Right kidney (tissue), 1 donor: ENCODE results near the gene KAZN.
A peak's percentile ranks its signal among the peaks of the same experiment; 100 is the strongest.
"Not testable (repeated sequence)": the region's sequence is repeated elsewhere in the genome, so short reads cannot be mapped to it uniquely, and the experiment has no call there.

Experiments used
- DNase-seq: peaks from one replicate; pipeline ENCODE4 v3.0.0-alpha.2; 2016

KAZN gene

GRCh38 chr1:15122331-15122730 lies 523.8 kb downstream of the KAZN start:
- DNase-seq = no peak

GRCh38 chr1:15123270-15123669 lies 524.8 kb downstream of the KAZN start:
- no peak for DNase-seq

DNA sequence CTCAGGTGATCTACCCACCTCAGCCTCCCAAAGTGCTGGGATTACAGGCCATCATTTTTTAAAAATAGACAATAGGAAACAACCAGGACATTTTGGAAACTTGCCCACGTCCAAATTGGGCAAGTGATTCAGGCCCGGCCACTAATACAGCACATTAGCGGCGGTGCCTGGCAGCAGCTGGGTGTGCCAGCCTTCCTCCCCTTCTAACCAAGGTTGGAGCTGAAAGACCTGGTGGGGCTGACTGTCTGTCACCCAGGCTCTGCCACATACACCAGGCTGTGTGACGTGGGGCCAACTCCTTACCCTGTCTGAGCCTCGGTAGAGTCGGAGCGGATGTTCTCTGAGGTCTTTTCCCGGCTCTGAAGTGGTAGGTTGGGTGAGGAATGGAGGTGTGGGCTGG lies 525.4 kb downstream of the KAZN start:
- no peak for DNase-seq

GRCh38 chr1:15124362-15125100 lies 526.0 kb downstream of the KAZN start:
- DNase-seq = no peak

GRCh38 chr1:15125101-15125745 lies 526.7 kb downstream of the KAZN start:
- DNase-seq = no peak

DNA sequence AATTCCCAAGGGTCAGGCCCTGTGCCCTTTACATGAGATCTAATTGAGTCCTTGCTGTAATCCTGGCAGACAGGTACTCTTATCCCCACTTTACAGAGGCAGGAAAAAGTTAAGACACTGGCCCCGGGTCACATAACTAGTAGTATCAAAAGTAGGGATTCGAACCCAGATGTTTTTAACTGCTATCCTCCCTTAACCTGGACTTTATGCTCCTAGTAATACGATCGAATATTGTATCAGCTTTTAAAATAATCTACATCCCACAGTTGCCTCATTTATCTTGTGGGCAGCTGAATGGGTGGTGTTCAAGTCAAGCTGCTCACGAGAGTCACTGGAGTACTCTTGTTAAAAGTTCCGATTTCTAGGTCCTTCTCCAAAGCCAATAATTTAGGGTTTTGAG lies 529.6 kb downstream of the KAZN start:
- no peak for DNase-seq

DNA sequence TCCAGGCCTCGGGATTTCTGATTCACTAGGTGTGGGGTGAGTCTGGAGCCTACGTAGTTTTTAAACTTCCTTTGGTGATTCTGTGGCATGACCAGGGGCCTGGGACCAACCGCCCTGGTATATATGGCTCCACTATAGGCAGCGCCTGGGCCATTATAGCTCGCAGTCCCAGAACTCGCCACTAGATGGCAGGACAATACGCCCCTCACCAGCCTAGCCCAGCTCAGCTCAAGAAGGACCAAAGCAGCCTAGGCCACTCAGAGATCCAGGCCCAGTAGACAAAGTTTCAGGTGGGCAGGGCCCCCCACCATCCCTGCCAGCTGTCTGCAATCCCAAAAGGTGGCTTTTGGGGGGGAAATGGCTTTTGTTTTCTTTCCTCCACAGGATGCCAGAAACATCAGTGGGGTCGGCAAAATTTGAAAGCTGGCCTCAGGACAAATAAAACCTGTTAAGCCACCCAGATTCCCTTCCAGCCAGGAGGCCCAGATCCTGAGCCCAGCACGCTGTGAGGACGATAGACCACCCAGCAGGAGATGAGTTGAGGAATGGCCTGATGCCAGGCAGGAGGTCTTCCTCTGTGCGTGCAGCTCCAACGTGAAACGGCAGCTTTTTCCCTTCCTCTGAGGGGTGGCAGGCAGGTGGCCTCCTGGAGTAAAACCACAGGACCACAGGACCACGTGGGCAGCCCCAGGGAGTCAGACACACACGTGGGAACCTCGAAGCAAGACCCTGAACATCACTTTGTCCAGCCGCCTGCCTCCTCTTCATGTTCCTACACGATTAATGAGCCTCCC lies 530.2 kb downstream of the KAZN start:
- DNase-seq = peak; percentile 55

GRCh38 chr1:15129944-15130343 lies 531.5 kb downstream of the KAZN start:
- DNase-seq = no peak

- no peak for DNase-seq
Measured at GRCh38 chr1:15130607-15131006, 532.1 kb downstream of the KAZN start.

- no peak for DNase-seq
Measured at GRCh38 chr1:15132965-15133364, 534.5 kb downstream of the KAZN start.

- DNase-seq = no peak
Measured at GRCh38 chr1:15134285-15134684, 535.8 kb downstream of the KAZN start.

GRCh38 chr1:15135604-15136003 lies 537.1 kb downstream of the KAZN start:
- not testable (repeated sequence) for DNase-seq

DNA sequence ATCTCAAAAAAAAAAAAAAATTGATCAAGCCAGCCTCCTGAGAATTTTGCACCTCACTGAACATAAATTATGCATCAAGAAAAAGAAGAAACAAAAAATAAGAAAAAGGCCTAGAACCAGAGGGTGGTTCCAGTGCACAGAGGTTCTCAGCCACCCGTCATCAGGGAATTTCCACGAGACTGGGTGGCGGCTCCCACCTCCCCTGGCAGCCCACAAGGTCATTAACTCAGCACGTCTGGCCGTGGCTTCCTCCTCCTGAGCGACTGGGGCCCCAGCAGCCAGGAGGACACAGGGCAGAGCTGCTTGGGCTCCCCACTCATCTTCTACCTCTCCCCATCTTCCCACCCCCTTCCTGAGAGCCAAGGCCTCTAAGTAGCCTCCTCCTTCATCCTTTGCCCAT lies 539.3 kb downstream of the KAZN start:
- DNase-seq = no peak

GRCh38 chr1:15139654-15140350 lies 541.3 kb downstream of the KAZN start:
- DNase-seq = peak; percentile 50

DNA sequence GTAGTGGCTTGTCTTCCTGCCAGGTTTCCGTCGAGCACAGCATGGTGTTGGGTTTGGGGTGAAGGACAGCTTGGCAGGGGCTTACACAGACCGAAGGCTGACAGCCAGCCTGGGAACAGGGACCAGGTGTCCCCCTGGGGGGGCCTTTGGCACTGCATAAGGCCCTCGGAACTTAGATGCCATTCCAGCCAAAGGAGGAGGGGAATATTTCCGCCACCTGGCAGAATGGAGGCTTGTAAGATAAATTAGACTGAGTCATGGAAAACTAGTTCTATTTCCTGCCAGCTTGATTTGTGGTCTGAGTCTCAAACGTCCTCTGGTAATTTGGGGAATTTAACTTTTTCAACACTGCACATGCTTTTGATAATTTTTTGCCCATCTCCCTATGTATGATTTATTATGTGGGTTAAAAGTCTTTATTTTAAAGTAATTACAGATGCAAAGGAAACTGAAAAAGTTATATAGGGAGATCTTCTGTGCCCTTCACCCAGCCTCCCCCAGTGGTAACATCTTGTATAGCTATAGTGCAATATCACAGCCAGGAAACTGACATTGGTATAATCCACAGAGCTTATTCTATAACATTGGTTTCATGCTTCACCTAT lies 543.6 kb downstream of the KAZN start:
- DNase-seq = no peak

GRCh38 chr1:15145327-15145726 lies 546.8 kb downstream of the KAZN start:
- no peak for DNase-seq

GRCh38 chr1:15146142-15146680 lies 547.7 kb downstream of the KAZN start:
- DNase-seq = no peak

- no peak for DNase-seq
Measured at GRCh38 chr1:15146971-15147376, 548.5 kb downstream of the KAZN start.

DNA sequence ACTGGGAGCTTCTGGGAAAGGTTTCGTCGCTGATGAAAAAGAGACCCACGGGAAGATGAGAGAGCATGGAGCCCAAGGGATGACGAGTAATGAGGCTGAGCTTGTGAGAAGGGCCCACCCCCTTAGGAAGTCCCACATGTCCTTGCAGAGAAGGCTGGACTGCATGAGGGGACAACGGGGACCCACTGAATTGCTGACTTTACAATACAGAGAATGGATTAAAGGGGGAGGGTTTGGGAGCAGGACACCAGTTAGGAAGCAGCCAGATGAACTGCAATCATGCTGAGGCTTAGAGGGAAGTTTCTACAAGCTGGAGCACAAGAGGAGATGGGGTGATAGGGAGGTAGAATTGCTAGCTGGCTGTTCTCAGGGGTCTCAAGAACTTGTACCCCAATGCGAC lies 549.5 kb downstream of the KAZN start:
- no peak for DNase-seq

DNA sequence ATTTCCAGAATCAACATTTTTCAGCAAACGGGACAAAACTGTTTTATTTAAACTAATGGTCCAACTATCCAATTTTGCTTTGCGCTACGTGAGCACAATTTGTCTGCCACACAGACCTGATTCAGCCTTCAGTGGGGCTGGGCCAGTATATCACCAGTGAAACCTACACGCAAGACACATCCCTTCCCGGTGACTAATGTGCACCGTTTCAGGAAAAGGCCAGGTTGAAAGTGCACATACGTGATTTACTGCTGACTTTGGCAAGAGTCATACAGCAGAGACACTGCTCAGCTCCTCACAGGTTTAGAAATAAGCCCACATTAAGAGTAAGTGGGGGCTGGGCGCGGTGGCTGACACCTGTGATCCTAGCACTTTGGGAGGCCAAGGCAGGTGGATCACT lies 550.0 kb downstream of the KAZN start:
- no peak for DNase-seq

DNA sequence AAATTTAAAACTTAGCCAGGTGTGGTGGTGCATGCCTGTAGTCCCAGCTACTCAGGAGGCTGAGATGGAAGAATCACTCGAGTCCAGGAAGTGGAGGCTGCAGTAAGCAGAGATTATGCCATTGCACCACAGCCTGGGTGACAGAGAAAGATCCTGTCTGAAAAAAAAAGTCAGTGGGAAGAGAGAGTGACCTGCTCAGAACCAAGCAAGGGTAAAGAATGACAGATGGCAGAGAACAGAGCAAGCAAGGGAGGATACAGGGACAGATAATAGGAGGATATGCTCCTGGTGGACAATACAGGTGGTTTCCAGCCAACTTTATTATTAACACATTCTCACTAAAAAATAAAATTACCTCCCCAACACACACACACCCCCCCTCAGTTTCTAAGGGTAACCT lies 550.5 kb downstream of the KAZN start:
- DNase-seq = no peak

DNA sequence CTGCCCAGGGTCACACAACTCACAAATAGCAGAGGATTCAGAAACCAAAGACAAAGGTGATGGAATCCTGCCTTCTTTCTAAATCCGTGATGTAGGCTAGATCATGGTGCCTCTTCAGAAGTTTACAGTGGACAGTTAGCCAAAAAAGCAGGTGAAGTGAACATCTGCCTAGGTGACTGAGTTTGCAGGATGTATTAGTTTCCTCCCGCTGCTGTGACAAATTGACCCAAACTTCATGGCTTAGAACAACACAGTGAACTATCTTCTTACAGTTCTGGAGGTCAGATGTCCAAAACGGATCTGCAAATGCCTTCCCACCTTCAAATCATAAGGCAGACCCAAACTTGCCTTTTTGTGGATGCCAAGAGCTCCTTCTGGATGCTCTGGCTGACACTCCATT lies 551.9 kb downstream of the KAZN start:
- no peak for DNase-seq
